Activated naive CD4-positive, alpha-beta T cell treated with Interleukin-2 at 50 U/mL for 16 hours (primary cell): ENCODE results near the gene CALCR.
"Not testable (repeated sequence)": the region's sequence is repeated elsewhere in the genome, so short reads cannot be mapped to it uniquely, and the experiment has no call there.

Experiments used
- DNase-seq: peaks from one replicate; pipeline ENCODE4 v3.0.0-alpha.2; 2020

CALCR gene

GRCh38 chr7:93574646-93575554 is at the start of gene CALCR:
Gene CALCR, minus strand, starts transcription at chr7:93574724. Its CDS starts 87,743 bp downstream, at chr7:93486981.
- no peak for DNase-seq

GRCh38 chr7:93623816-93624215 is 49.3 kb upstream of the CALCR start:
- no peak for DNase-seq

- DNase-seq: no peak
Observed at GRCh38 chr7:93622036-93623033, 47.8 kb upstream of the CALCR start.

GRCh38 chr7:93620864-93621263 is 46.3 kb upstream of the CALCR start:
- DNase-seq: no peak

GRCh38 chr7:93620057-93620456 is 45.5 kb upstream of the CALCR start:
- no peak for DNase-seq

GRCh38 chr7:93601363-93601762 is 26.8 kb upstream of the CALCR start:
- DNase-seq: no peak

- DNase-seq: no peak
Observed at GRCh38 chr7:93594250-93594649, 19.7 kb upstream of the CALCR start.

GRCh38 chr7:93592588-93593266 is 18.2 kb upstream of the CALCR start:
- no peak for DNase-seq

GRCh38 chr7:93591224-93592050 is 16.9 kb upstream of the CALCR start:
- DNase-seq: not testable (repeated sequence)

- not testable (repeated sequence) for DNase-seq
Observed at GRCh38 chr7:93586479-93586865, 11.9 kb upstream of the CALCR start.

GRCh38 chr7:93585694-93586478 is 11.4 kb upstream of the CALCR start:
- DNase-seq: not testable (repeated sequence)

GRCh38 chr7:93579431-93579830 is 4.9 kb upstream of the CALCR start:
- no peak for DNase-seq

GRCh38 chr7:93578762-93579161 is 4.2 kb upstream of the CALCR start:
- DNase-seq: no peak

GRCh38 chr7:93575555-93576399 is 1.3 kb upstream of the CALCR start:
- DNase-seq: no peak

- DNase-seq: no peak
Observed at GRCh38 chr7:93574269-93574645, 267 bp downstream of the CALCR start.

- no peak for DNase-seq
Observed at GRCh38 chr7:93569189-93569588, 5.3 kb downstream of the CALCR start.

- DNase-seq: no peak
Observed at GRCh38 chr7:93566876-93567275, 7.6 kb downstream of the CALCR start.

- DNase-seq: no peak
Observed at GRCh38 chr7:93563584-93563983, 10.9 kb downstream of the CALCR start.

GRCh38 chr7:93562936-93563335 is 11.6 kb downstream of the CALCR start:
- no peak for DNase-seq

- no peak for DNase-seq
Observed at GRCh38 chr7:93562106-93562505, 12.4 kb downstream of the CALCR start.
